ENCODE data around the gene DCDC1.

GRCh38 chr11:30985536-30985935 is 384.0 kb downstream of the DCDC1 start:
- TF ChIP-seq CTCF (IDR thresholded peaks at IDR 0.05; ENCODE audit: low read depth, low read length) (no peak), EZH2phosphoT487 (IDR thresholded peaks at IDR 0.05; ENCODE audit: low read depth) (no peak)
